HG02943 (cell line): Measurements from ENCODE around the gene XKR7.

Experiments used
- ATAC-seq: cut with Tn5 transposase; IDR thresholded peaks from one replicate; pipeline ENCODE4 v1.9.1; 2021; ENCODE audit warnings: mild to moderate bottlenecking, low read depth, moderate library complexity; ENCODE audit not compliant: unreplicated experiment

Gene XKR7

GRCh38 chr20:31943052-31943471 is 24.9 kb upstream of the XKR7 start:
- no peak for ATAC-seq

GRCh38 chr20:31945319-31945718 is 22.6 kb upstream of the XKR7 start:
- ATAC-seq = no peak

GRCh38 chr20:31945785-31946184 is 22.2 kb upstream of the XKR7 start:
- ATAC-seq = no peak

GRCh38 chr20:31948008-31948407 is 19.9 kb upstream of the XKR7 start:
- ATAC-seq = no peak

- ATAC-seq = no peak
These were observed 17.9 kb upstream of the XKR7 start for GRCh38 chr20:31949877-31950646.

- no peak for ATAC-seq
These were observed 16.8 kb upstream of the XKR7 start for GRCh38 chr20:31951203-31951529.

GRCh38 chr20:31951530-31952453 is 16.2 kb upstream of the XKR7 start, which contains the start of gene PDRG1:
TSS of gene PDRG1 (minus strand) at chr20:31952046. CDS start at chr20:31951961, 85 bp downstream.
- peak; percentile 85 for ATAC-seq

GRCh38 chr20:31953556-31954148 is 14.3 kb upstream of the XKR7 start:
- no peak for ATAC-seq

- no peak for ATAC-seq
These were observed 13.5 kb upstream of the XKR7 start for GRCh38 chr20:31954500-31954899.

GRCh38 chr20:31956556-31957526 is 11.1 kb upstream of the XKR7 start:
- no peak for ATAC-seq

- ATAC-seq = no peak
These were observed 5.2 kb upstream of the XKR7 start for GRCh38 chr20:31962761-31963160.

- no peak for ATAC-seq
These were observed 4.1 kb upstream of the XKR7 start for GRCh38 chr20:31963889-31964288.

- no peak for ATAC-seq
These were observed 828 bp upstream of the XKR7 start for GRCh38 chr20:31966991-31967655.

GRCh38 chr20:31968291-31969126 is 558 bp downstream of the XKR7 start:
- ATAC-seq = no peak

GRCh38 chr20:31969991-31970390 is 2.0 kb downstream of the XKR7 start:
- no peak for ATAC-seq

- no peak for ATAC-seq
These were observed 4.6 kb downstream of the XKR7 start for GRCh38 chr20:31972471-31973021.

GRCh38 chr20:31974296-31974695 is 6.3 kb downstream of the XKR7 start:
- no peak for ATAC-seq

- ATAC-seq = no peak
These were observed 7.1 kb downstream of the XKR7 start for GRCh38 chr20:31974951-31975487.
